Mesendoderm (in vitro differentiated cells): ENCODE measurements around the gene ANKRD44.

Experiments
- DNase-seq: peaks from one replicate; pipeline ENCODE4 v3.0.0; 2013
- H2AK5ac ChIP-seq: 2 replicates; pipeline ENCODE4 v1.6.1; 2013; ENCODE audit warnings: low read length, inconsistent platforms
- H2BK120ac ChIP-seq: 2 replicates; pipeline ENCODE4 v1.6.1; 2013; ENCODE audit warnings: low read depth, mild to moderate bottlenecking, low read length, moderate library complexity, mixed read lengths
- H2BK15ac ChIP-seq: replicated peaks from 2 replicates; pipeline ENCODE4 v1.6.1; 2013; ENCODE audit warnings: low read depth, mild to moderate bottlenecking, moderate library complexity
- H2BK5ac ChIP-seq: 2 replicates; pipeline ENCODE4 v1.6.1; 2013; ENCODE audit warnings: low read length, inconsistent platforms
- H3K18ac ChIP-seq: 2 replicates; pipeline ENCODE4 v1.6.1; 2013; ENCODE audit warnings: mild to moderate bottlenecking, low read length, mixed read lengths
- H3K23ac ChIP-seq: one replicate; pipeline ENCODE4 v1.6.1; 2013; ENCODE audit warnings: low read length
- H3K27ac ChIP-seq: 2 replicates; pipeline ENCODE4 v1.5.1; 2013; ENCODE audit warnings: low read depth, mild to moderate bottlenecking, inconsistent platforms, low read length, moderate library complexity
- H3K27me3 ChIP-seq: 2 replicates; pipeline ENCODE4 v1.6.1; 2013; ENCODE audit warnings: low read length, control low read depth, mild to moderate bottlenecking, inconsistent platforms; ENCODE audit not compliant: insufficient read depth, poor library complexity
- H3K36me3 ChIP-seq: 2 replicates; pipeline ENCODE4 v1.6.1; 2013; ENCODE audit warnings: low read length, inconsistent platforms; ENCODE audit not compliant: control insufficient read depth, insufficient read depth
- H3K4ac ChIP-seq: one replicate; pipeline ENCODE4 v1.6.1; 2013; ENCODE audit warnings: low read depth, mild to moderate bottlenecking, low read length, moderate library complexity
- H3K4me1 ChIP-seq: 2 replicates; pipeline ENCODE4 v1.6.1; 2013; ENCODE audit warnings: low read depth, low read length, inconsistent platforms; ENCODE audit not compliant: control insufficient read depth
- H3K4me2 ChIP-seq: 2 replicates; pipeline ENCODE4 v1.6.1; 2013; ENCODE audit warnings: low read length
- H3K4me3 ChIP-seq: 2 replicates; pipeline ENCODE4 v1.5.1; 2013; ENCODE audit warnings: mild to moderate bottlenecking, low read length
- H3K56ac ChIP-seq: one replicate; pipeline ENCODE4 v1.6.1; 2013; ENCODE audit warnings: low read length
- H3K79me1 ChIP-seq: 2 replicates; pipeline ENCODE4 v1.6.1; 2013; ENCODE audit warnings: low read length, inconsistent platforms
- H3K79me2 ChIP-seq: 2 replicates; pipeline ENCODE4 v1.6.1; 2013; ENCODE audit warnings: mild to moderate bottlenecking, low read length; ENCODE audit not compliant: control insufficient read depth, insufficient read depth
- H3K9ac ChIP-seq: 2 replicates; pipeline ENCODE4 v1.6.1; 2013; ENCODE audit warnings: low read length, inconsistent platforms
- H4K5ac ChIP-seq: one replicate; pipeline ENCODE4 v1.6.1; 2013; ENCODE audit warnings: low read length
- H4K8ac ChIP-seq: one replicate; pipeline ENCODE4 v1.6.1; 2013; ENCODE audit warnings: low read depth, mild to moderate bottlenecking, control low read depth, low read length, moderate library complexity
- WGBS: extraction: QIAGEN DNeasy Blood & Tissue Kit; methylation state at CpG from one replicate; pipeline ENCODE4 v1.1.7; 2013; ENCODE audit warnings: low lambda C conversion rate, missing lambda C conversion rate; ENCODE audit not compliant: insufficient coverage; ENCODE audit errors: extremely low coverage; 5-methylcytosine and 5-hydroxymethylcytosine counted together

The ANKRD44 gene

DNA sequence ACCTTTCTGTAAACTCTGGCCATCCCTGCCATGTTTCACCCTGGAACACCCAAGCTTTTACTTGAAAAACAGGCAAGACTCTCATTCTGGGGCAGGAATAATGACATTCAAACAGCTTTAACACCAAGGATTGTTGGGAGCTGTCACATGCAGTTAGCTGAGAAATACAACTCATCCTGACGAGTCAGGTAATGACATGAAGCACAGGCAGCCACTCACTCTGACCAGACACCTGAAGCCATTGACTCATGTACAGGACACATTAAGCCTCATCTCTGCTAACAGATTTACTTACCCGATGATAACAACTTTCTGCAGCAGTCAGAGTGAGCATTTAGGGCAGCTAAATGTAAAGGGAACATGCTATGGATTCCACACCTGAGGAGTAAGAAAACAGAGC lies 220.9 kb downstream of the ANKRD44 start:
- Histone ChIP-seq H3K27me3 (peaks cover 2% of the 10 kb centered on the region), H2BK5ac (no peak overlapping the region), H3K4ac (no peak overlapping the region), H3K23ac (no peak overlapping the region), H3K4me2 (no peak overlapping the region), H2AK5ac (no peak overlapping the region), H3K36me3 (no peaks in the 10 kb centered on the region), H3K79me1 (no peaks in the 10 kb centered on the region), H2BK120ac (no peak overlapping the region), H3K4me1 (no peaks in the 10 kb centered on the region), H3K56ac (no peak overlapping the region), H4K5ac (no peak overlapping the region), H3K79me2 (no peaks in the 10 kb centered on the region), H3K9ac (no peak overlapping the region), H4K8ac (no peak overlapping the region), H3K18ac (no peak overlapping the region), H3K27ac (no peak overlapping the region), H2BK15ac (no peak overlapping the region), H3K4me3 (no peak overlapping the region)
- DNase-seq = no peak
- WGBS = no CpG with 5 or more reads among the region's 2 CpGs

DNA sequence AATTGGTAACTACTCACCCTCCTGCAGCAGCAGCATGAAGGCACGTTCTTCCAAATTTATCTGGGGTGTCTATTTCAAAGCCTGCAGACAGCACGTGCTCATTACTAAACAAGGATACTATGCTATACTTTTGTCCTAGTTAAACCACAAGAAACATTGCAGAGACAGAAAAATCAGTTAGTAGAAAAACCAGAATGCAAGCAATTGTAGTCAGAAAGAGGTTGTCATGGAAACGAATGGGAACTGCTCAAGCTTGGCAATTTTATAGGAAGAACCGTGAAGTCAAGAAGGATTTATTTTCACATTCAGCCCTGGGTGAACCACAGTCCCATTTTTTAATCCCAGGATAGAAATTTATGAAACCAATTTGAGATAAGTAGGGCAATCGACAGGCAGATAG lies 221.9 kb downstream of the ANKRD44 start:
- H3K27ac ChIP-seq = no peak overlapping the region
- H3K4me3 ChIP-seq = no peak overlapping the region

DNA sequence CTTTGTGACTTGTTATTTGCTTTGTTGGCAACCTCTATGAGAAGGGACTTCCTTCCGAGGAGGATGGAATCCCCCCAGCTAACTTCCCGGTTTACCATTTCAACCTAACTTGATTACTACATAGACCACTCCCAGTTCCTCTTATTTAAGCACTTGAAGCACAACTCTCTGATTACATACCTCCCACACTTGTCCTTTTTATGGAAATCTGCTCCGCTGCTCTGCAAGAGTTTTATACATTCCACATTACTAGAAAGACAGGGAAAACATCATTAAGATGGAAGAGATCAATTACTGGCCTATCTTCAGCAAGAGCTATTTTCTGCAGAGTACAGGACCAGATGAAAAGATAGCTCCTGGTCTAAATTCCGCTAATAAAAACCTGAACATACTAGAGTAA lies 224.1 kb downstream of the ANKRD44 start:
- WGBS = no CpG with 5 or more reads among the region's 4 CpGs
- no peaks in the 10 kb centered on the region for H3K4me1 ChIP-seq
- H3K79me2 ChIP-seq = no peaks in the 10 kb centered on the region
- no peaks in the 10 kb centered on the region for H3K36me3 ChIP-seq
- H3K4me2 ChIP-seq = no peak overlapping the region
- H2BK15ac ChIP-seq = no peak overlapping the region
- H3K27me3 ChIP-seq = no peaks in the 10 kb centered on the region
- no peak overlapping the region for H3K27ac ChIP-seq
- H3K9ac ChIP-seq = no peak overlapping the region
- no peak overlapping the region for H2BK120ac ChIP-seq
- no peak overlapping the region for H3K4me3 ChIP-seq
- no peak overlapping the region for H3K23ac ChIP-seq
- no peak overlapping the region for H3K56ac ChIP-seq
- H2BK5ac ChIP-seq = no peak overlapping the region
- no peak overlapping the region for H2AK5ac ChIP-seq
- no peaks in the 10 kb centered on the region for H3K79me1 ChIP-seq
- H4K8ac ChIP-seq = no peak overlapping the region
- DNase-seq = no peak
- H4K5ac ChIP-seq = no peak overlapping the region
- H3K18ac ChIP-seq = no peak overlapping the region
- H3K4ac ChIP-seq = no peak overlapping the region

More for the DNA sequence above, 221.9 kb downstream of the ANKRD44 start:
- no peak overlapping the region for H2AK5ac ChIP-seq
- H3K27me3 ChIP-seq = no peaks in the 10 kb centered on the region
- no peaks in the 10 kb centered on the region for H3K79me1 ChIP-seq
- no peaks in the 10 kb centered on the region for H3K4me1 ChIP-seq
- DNase-seq = no peak
- no peak overlapping the region for H3K23ac ChIP-seq
- no peak overlapping the region for H3K18ac ChIP-seq
- H4K5ac ChIP-seq = no peak overlapping the region
- no peak overlapping the region for H3K4me2 ChIP-seq
- no peak overlapping the region for H2BK120ac ChIP-seq
- H3K36me3 ChIP-seq = no peaks in the 10 kb centered on the region
- no peak overlapping the region for H3K56ac ChIP-seq
- no CpG with 5 or more reads among the region's 5 CpGs for WGBS
- no peak overlapping the region for H2BK15ac ChIP-seq
- no peak overlapping the region for H3K4ac ChIP-seq
- no peak overlapping the region for H4K8ac ChIP-seq
- no peak overlapping the region for H3K9ac ChIP-seq
- H3K79me2 ChIP-seq = no peaks in the 10 kb centered on the region
- no peak overlapping the region for H2BK5ac ChIP-seq

DNA sequence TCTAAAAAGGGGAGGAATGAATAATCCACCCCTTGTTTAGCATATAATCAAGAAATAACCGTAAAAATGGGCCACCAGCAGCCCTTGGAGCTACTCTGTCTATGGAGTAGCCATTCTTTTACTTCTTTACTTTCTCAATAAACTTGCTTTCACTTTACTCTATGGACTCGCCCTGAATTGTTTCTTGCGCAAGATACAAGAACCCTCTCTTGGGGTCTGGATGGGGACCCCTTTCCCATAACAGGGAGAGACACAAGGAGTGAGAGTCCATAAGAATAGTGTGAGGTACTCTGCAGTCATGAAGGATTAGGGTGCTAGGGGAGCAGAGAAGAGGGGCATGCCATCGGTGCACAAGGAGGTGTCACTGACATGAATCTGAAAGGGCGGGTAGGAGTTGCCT lies 224.9 kb downstream of the ANKRD44 start:
- Histone ChIP-seq H3K4ac (no peak overlapping the region), H3K18ac (no peak overlapping the region), H3K4me1 (no peaks in the 10 kb centered on the region), H3K27ac (no peak overlapping the region), H3K79me2 (no peaks in the 10 kb centered on the region), H2BK15ac (no peak overlapping the region), H2BK120ac (no peak overlapping the region), H4K5ac (no peak overlapping the region), H3K27me3 (no peaks in the 10 kb centered on the region), H4K8ac (no peak overlapping the region), H3K56ac (no peak overlapping the region), H2BK5ac (no peak overlapping the region), H3K79me1 (no peaks in the 10 kb centered on the region), H3K9ac (no peak overlapping the region), H3K36me3 (no peaks in the 10 kb centered on the region), H2AK5ac (no peak overlapping the region), H3K4me2 (no peak overlapping the region), H3K4me3 (no peak overlapping the region), H3K23ac (no peak overlapping the region)
- WGBS = no CpG with 5 or more reads among the region's 5 CpGs
- DNase-seq = no peak

DNA sequence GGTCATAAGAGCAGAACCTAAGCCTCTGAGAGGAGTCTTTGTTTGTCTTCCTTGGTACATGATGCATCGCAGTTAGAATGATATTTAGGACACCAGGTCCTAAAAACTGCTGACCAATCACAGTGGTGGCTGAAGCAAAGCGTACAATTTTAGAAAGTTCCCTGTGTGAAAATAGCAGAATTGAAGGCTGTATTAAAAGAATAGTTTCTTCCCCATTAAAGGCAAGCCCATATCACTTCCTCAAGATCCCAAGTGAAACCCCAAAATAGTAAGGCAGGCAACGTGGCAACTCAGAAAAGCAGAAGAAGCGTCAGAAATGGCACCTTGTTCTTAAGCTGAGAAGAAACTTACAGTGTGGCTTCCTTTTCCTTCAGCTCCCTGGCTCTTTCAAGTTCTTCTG lies 229.3 kb downstream of the ANKRD44 start:
- no peak overlapping the region for H2AK5ac ChIP-seq
- H3K27ac ChIP-seq = no peak overlapping the region
- no peak overlapping the region for H3K56ac ChIP-seq
- DNase-seq = no peak
- no peaks in the 10 kb centered on the region for H3K79me2 ChIP-seq
- H4K5ac ChIP-seq = no peak overlapping the region
- no peak overlapping the region for H2BK120ac ChIP-seq
- H3K23ac ChIP-seq = no peak overlapping the region
- WGBS = no CpG with 5 or more reads among the region's 4 CpGs
- H3K4me3 ChIP-seq = no peak overlapping the region
- no peak overlapping the region for H2BK15ac ChIP-seq
- H4K8ac ChIP-seq = no peak overlapping the region
- no peak overlapping the region for H3K4ac ChIP-seq
- no peak overlapping the region for H3K4me2 ChIP-seq
- H3K9ac ChIP-seq = no peak overlapping the region
- no peaks in the 10 kb centered on the region for H3K27me3 ChIP-seq
- no peaks in the 10 kb centered on the region for H3K79me1 ChIP-seq
- H3K18ac ChIP-seq = no peak overlapping the region
- no peaks in the 10 kb centered on the region for H3K4me1 ChIP-seq
- H3K36me3 ChIP-seq = no peaks in the 10 kb centered on the region
- no peak overlapping the region for H2BK5ac ChIP-seq

DNA sequence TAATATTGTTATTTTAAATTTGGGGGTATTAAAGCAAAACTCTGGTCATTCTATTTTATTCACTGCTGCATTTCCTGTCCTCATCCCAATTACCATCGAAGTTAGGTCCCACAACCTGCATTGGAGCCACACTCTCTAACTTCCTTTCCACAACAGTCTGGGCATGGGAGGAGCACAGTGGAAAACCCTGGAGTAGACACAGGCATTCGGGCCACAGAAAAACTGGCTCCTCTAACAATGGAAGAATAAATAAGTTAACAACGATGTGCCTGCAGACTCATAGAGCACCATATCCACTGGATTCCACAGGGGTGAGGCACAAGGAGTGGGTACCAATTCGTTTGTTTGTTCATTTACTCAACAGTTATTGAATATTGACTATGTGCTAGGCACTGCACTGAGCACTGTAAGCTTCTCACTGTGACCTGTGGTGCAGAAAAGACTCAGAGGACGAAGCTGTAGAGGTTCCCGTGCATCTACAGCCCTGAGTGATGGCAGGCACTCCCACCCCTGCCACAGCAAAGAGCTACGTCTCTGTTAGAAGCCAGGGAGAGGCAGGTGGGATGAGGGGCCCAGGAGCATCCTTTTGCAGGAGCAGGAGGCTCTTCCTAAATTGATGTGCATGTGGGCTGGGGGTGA lies 229.9 kb downstream of the ANKRD44 start:
- H3K4me3 ChIP-seq = no peak overlapping the region
- H2BK15ac ChIP-seq = no peak overlapping the region
- no peak overlapping the region for H3K4ac ChIP-seq
- H3K79me1 ChIP-seq = no peaks in the 10 kb centered on the region
- H3K79me2 ChIP-seq = no peaks in the 10 kb centered on the region
- no peak overlapping the region for H3K27ac ChIP-seq
- H2BK120ac ChIP-seq = no peak overlapping the region
- H3K36me3 ChIP-seq = no peaks in the 10 kb centered on the region
- WGBS = no CpG with 5 or more reads among the region's 7 CpGs
- H3K4me1 ChIP-seq = no peaks in the 10 kb centered on the region
- DNase-seq = no peak
- H4K5ac ChIP-seq = no peak overlapping the region
- H2AK5ac ChIP-seq = no peak overlapping the region
- no peak overlapping the region for H3K9ac ChIP-seq
- H3K56ac ChIP-seq = no peak overlapping the region
- H2BK5ac ChIP-seq = no peak overlapping the region
- H3K27me3 ChIP-seq = no peaks in the 10 kb centered on the region
- H3K18ac ChIP-seq = no peak overlapping the region
- no peak overlapping the region for H3K23ac ChIP-seq
- no peak overlapping the region for H4K8ac ChIP-seq
- no peak overlapping the region for H3K4me2 ChIP-seq
